ENCODE results near the gene DHDDS.

GRCh38 chr1:26474818-26475217 lies 42.7 kb downstream of the DHDDS start:
- no peak for TF ChIP-seq POLR2A (IDR thresholded peaks at IDR 0.05)
- TF ChIP-seq, protein P1, sequence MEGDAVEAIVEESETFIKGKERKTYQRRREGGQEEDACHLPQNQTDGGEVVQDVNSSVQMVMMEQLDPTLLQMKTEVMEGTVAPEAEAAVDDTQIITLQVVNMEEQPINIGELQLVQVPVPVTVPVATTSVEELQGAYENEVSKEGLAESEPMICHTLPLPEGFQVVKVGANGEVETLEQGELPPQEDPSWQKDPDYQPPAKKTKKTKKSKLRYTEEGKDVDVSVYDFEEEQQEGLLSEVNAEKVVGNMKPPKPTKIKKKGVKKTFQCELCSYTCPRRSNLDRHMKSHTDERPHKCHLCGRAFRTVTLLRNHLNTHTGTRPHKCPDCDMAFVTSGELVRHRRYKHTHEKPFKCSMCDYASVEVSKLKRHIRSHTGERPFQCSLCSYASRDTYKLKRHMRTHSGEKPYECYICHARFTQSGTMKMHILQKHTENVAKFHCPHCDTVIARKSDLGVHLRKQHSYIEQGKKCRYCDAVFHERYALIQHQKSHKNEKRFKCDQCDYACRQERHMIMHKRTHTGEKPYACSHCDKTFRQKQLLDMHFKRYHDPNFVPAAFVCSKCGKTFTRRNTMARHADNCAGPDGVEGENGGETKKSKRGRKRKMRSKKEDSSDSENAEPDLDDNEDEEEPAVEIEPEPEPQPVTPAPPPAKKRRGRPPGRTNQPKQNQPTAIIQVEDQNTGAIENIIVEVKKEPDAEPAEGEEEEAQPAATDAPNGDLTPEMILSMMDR (IDR thresholded peaks at IDR 0.05), result no peak

Data from prostate gland (tissue), 2 donors.